PC-3 (cell line): Measurements from ENCODE around the gene LRRC61. TPM values are rescaled to one million over a fixed set of nuclear protein-coding genes. Genes with fewer than 3 reads are reported as not detected.

Experiments
- ATAC-seq: fragments of 200-7000 bp; cut with Tn5 transposase; 2 replicates; pipeline ENCODE4 v1.9.1; 2020; ENCODE audit warnings: mild to moderate bottlenecking, moderate library complexity
- BruUV-seq: library from RNA; stranded (reverse); fragments of 400-500 nt; replicated peaks from 2 replicates; lab custom pipeline; 2021; lab: Mats Ljungman, UMichigan
- CTCF ChIA-PET: fragments of 300-600 bp; sonication (Branson Sonifier 250); formaldehyde crosslinking; loops from one replicate; lab custom pipeline; 2022; ENCODE audit warnings: antibody characterized with exemption; lab: Charles Lee
- POLR2A ChIA-PET: fragments of 300-600 bp; sonication (Branson Sonifier 250); formaldehyde crosslinking; loops from one replicate; lab custom pipeline; 2022; ENCODE audit warnings: antibody characterized with exemption; ENCODE audit not compliant: unreplicated experiment; lab: Charles Lee
- DNase-seq: peaks from one replicate; pipeline ENCODE4 v3.0.0-alpha.2; 2015
- H2AFZ ChIP-seq: fragments of 300-600 bp; sonication (generic); 2 replicates; pipeline ENCODE4 v1.6.0; 2016; ENCODE audit warnings: antibody characterized with exemption, low read length
- H3F3A ChIP-seq: fragments of 300-600 bp; sonication (generic); one replicate; pipeline ENCODE4 v1.6.0; 2017; ENCODE audit warnings: antibody characterized with exemption, low read length, control low read depth, mild to moderate bottlenecking; ENCODE audit not compliant: unreplicated experiment
- H3K27ac ChIP-seq: fragments of 300-600 bp; sonication (generic); 2 replicates; pipeline ENCODE4 v1.5.1; 2016; ENCODE audit warnings: mild to moderate bottlenecking, low read length
- H3K27me3 ChIP-seq: fragments of 300-600 bp; sonication (generic); 2 replicates; pipeline ENCODE4 v1.6.1; 2016; ENCODE audit warnings: low read length, mixed read lengths
- H3K36me3 ChIP-seq: fragments of 300-600 bp; sonication (generic); 2 replicates; pipeline ENCODE4 v1.6.1; 2016; ENCODE audit warnings: low read depth, mixed run types, low read length, mixed read lengths
- H3K4me1 ChIP-seq: fragments of 300-600 bp; sonication (generic); 2 replicates; pipeline ENCODE4 v1.5.1; 2016; ENCODE audit warnings: low read length; ENCODE audit not compliant: insufficient read depth
- H3K4me2 ChIP-seq: fragments of 300-600 bp; sonication (generic); 2 replicates; pipeline ENCODE4 v1.6.0; 2016; ENCODE audit warnings: low read length
- H3K4me3 ChIP-seq: fragments of 300-600 bp; sonication (generic); 2 replicates; pipeline ENCODE4 v1.5.1; 2016; ENCODE audit warnings: mild to moderate bottlenecking, low read length, mixed read lengths
- H3K79me2 ChIP-seq: fragments of 300-600 bp; sonication (generic); 2 replicates; pipeline ENCODE4 v1.6.1; 2017; ENCODE audit warnings: low read length, mixed read lengths
- H3K9ac ChIP-seq: fragments of 300-600 bp; sonication (generic); 2 replicates; pipeline ENCODE4 v1.6.0; 2016; ENCODE audit warnings: mild to moderate bottlenecking, low read length
- H3K9me2 ChIP-seq: fragments of 300-600 bp; sonication (generic); replicated peaks from 2 replicates; pipeline ENCODE4 v1.6.1; 2016; ENCODE audit warnings: mixed run types, low read length, mixed read lengths
- H3K9me3 ChIP-seq: fragments of 300-600 bp; sonication (generic); 2 replicates; pipeline ENCODE4 v1.6.1; 2016; ENCODE audit warnings: low read length, mixed read lengths
- H4K20me1 ChIP-seq: fragments of 300-600 bp; sonication (generic); 2 replicates; pipeline ENCODE4 v1.6.1; 2016; ENCODE audit warnings: low read length, mixed read lengths
- EZH2 ChIP-seq: fragments of 300-600 bp; sonication (generic); IDR thresholded peaks from one replicate; pipeline ENCODE4 v1.6.1; 2017; ENCODE audit warnings: antibody characterized with exemption, mild to moderate bottlenecking, low read length; ENCODE audit not compliant: unreplicated experiment
- EZH2phosphoT487 ChIP-seq: fragments of 300-600 bp; sonication (generic); IDR thresholded peaks from 2 replicates; pipeline ENCODE4 v1.6.1; 2018; ENCODE audit warnings: mild to moderate bottlenecking, antibody characterized with exemption, low read length, borderline replicate concordance
- intact Hi-C: fragments of 100-400 bp; cut with micrococcal nuclease; formaldehyde crosslinking; loops from 2 replicates; pipeline ENCODE4 v1.9.0; 2023
- total RNA-seq: library from RNA; depleted of rRNA; stranded (reverse); fragments of >200 nt; gene quantifications from 2 replicates; pipeline ENCODE4 v1.2.3, GENCODE V29; 2014
- TF ChIP-seq, protein P1 (sequence below): fragments of 300-600 bp; sonication (generic); conservative IDR thresholded peaks from 2 replicates; pipeline ENCODE4 v1.5.1; 2017; ENCODE audit warnings: antibody characterized with exemption, low read depth, mild to moderate bottlenecking, low read length

The LRRC61 gene
- total RNA-seq, 1 experiment from 2014 or later: 15.1 TPM

DNA sequence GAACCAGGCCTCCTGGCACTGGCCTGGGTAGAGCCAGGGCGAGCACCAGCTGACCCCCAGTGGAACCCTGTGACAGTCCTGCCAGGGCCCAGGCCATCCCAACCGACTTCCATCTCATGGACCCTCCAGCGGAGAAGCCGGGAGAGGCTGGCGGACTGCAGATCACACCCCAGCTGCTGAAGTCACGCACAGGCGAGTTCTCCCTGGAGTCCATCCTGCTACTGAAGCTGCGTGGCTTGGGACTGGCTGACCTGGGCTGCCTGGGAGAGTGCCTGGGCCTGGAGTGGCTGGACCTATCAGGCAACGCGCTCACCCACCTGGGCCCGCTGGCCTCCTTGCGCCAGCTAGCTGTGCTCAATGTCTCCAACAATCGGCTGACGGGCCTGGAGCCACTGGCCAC is 13.6 kb downstream of the LRRC61 start:
- Histone ChIP-seq H3K4me1 (no peaks in the 10 kb centered on the region), H3K36me3 (no peaks in the 10 kb centered on the region), H3K79me2 (no peaks in the 10 kb centered on the region), H2AFZ (no peak overlapping the region), H3K9me2 (no peaks in the 10 kb centered on the region), H3K27me3 (no peaks in the 10 kb centered on the region), H3K27ac (no peak overlapping the region), H3K9ac (no peak overlapping the region), H3K9me3 (no peaks in the 10 kb centered on the region), H3F3A (no peaks in the 10 kb centered on the region), H3K4me2 (no peak overlapping the region), H3K4me3 (no peak overlapping the region), H4K20me1 (no peaks in the 10 kb centered on the region)
- intact Hi-C loops: no loop called here
- ATAC-seq: no peak
- TF ChIP-seq EZH2phosphoT487: no peak
- TF ChIP-seq, protein P1, sequence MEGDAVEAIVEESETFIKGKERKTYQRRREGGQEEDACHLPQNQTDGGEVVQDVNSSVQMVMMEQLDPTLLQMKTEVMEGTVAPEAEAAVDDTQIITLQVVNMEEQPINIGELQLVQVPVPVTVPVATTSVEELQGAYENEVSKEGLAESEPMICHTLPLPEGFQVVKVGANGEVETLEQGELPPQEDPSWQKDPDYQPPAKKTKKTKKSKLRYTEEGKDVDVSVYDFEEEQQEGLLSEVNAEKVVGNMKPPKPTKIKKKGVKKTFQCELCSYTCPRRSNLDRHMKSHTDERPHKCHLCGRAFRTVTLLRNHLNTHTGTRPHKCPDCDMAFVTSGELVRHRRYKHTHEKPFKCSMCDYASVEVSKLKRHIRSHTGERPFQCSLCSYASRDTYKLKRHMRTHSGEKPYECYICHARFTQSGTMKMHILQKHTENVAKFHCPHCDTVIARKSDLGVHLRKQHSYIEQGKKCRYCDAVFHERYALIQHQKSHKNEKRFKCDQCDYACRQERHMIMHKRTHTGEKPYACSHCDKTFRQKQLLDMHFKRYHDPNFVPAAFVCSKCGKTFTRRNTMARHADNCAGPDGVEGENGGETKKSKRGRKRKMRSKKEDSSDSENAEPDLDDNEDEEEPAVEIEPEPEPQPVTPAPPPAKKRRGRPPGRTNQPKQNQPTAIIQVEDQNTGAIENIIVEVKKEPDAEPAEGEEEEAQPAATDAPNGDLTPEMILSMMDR: no peak
- no peak for TF ChIP-seq EZH2
- DNase-seq: no peak
- CTCF ChIA-PET: no interaction called here
- no TSS peak for BruUV-seq
- POLR2A ChIA-PET: no interaction called here

DNA sequence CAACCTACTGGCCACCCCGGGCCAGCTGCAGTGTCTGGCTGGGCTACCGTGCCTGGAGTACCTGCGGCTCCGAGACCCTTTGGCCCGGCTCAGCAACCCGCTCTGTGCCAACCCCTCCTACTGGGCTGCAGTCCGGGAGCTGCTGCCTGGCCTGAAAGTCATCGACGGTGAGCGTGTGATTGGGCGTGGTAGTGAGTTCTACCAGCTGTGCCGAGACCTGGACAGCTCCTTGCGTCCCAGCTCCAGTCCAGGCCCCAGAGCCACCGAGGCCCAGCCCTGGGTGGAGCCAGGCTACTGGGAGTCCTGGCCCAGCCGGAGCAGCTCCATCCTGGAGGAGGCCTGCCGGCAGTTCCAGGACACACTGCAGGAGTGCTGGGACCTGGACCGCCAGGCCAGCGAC is 14.0 kb downstream of the LRRC61 start:
- H3K4me2 ChIP-seq: no peak overlapping the region
- no peaks in the 10 kb centered on the region for H3K36me3 ChIP-seq
- no peaks in the 10 kb centered on the region for H3K79me2 ChIP-seq
- intact Hi-C loops: no loop called here
- no peaks in the 10 kb centered on the region for H3K4me1 ChIP-seq
- DNase-seq (no peak), ATAC-seq (no peak)
- no peak overlapping the region for H2AFZ ChIP-seq
- CTCF ChIA-PET: no interaction called here
- POLR2A ChIA-PET: no interaction called here
- H3K9me2 ChIP-seq: no peaks in the 10 kb centered on the region
- BruUV-seq: no TSS peak
- no peak overlapping the region for H3K4me3 ChIP-seq
- H3F3A ChIP-seq: no peaks in the 10 kb centered on the region
- no peaks in the 10 kb centered on the region for H3K27me3 ChIP-seq
- TF ChIP-seq, protein P1: no peak
- TF ChIP-seq EZH2 (no peak), EZH2phosphoT487 (no peak)
- no peak overlapping the region for H3K27ac ChIP-seq
- no peak overlapping the region for H3K9ac ChIP-seq
- H3K9me3 ChIP-seq: no peaks in the 10 kb centered on the region
- no peaks in the 10 kb centered on the region for H4K20me1 ChIP-seq

DNA sequence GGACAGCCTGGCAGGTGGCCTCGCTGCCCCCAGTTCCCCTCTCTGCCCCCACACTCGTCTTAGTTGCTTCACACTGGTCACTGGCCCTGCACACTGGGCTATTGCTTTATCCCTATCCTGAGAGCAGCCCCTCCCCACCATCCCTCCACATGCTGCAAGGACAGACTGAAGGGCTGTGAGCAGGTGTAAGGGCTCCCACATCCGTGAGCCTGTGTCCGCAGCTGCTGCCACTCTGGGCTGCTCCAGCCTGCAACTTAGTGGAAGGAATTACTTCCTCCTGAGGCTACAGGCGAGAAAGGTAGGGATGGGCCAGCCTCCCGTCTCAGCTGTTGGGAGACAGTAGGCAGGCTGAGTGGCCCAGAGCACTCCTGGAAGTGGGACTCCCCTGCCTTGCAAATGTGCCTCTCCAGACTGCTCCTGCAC is 14.5 kb downstream of the LRRC61 start:
- no peak for TF ChIP-seq EZH2phosphoT487
- no peak for TF ChIP-seq EZH2
- TF ChIP-seq, protein P1: no peak
- POLR2A ChIA-PET: no interaction called here
- no peaks in the 10 kb centered on the region for H3K9me3 ChIP-seq
- CTCF ChIA-PET: no interaction called here
- no peaks in the 10 kb centered on the region for H3K4me1 ChIP-seq
- H3K27ac ChIP-seq: no peak overlapping the region
- no peak overlapping the region for H2AFZ ChIP-seq
- no TSS peak for BruUV-seq
- no peak overlapping the region for H3K9ac ChIP-seq
- H3K4me3 ChIP-seq: no peak overlapping the region
- no peaks in the 10 kb centered on the region for H4K20me1 ChIP-seq
- intact Hi-C loops: no loop called here
- no peaks in the 10 kb centered on the region for H3K36me3 ChIP-seq
- no peaks in the 10 kb centered on the region for H3F3A ChIP-seq
- ATAC-seq: no peak
- no peak for DNase-seq
- H3K4me2 ChIP-seq: no peak overlapping the region
- no peaks in the 10 kb centered on the region for H3K27me3 ChIP-seq
- H3K9me2 ChIP-seq: no peaks in the 10 kb centered on the region
- no peaks in the 10 kb centered on the region for H3K79me2 ChIP-seq
